IgD-negative memory B cell (primary cell): ENCODE results near the gene DOCK8. TPM values are rescaled to one million over a fixed set of nuclear protein-coding genes. Genes with fewer than 3 reads are reported as not detected.

Experiments used
- H3K27ac Mint-ChIP-seq, 3 donors: one replicate each; pipeline ENCODE4 v1.8.0; 2020 to 2022; ENCODE audit warnings: mild to moderate bottlenecking in 3 of 3, mixed read lengths in 3 of 3, moderate library complexity in 1 of 3
- H3K27me3 Mint-ChIP-seq: one replicate; pipeline ENCODE4 v1.8.0; 2021; ENCODE audit warnings: mixed read lengths
- H3K36me3 Mint-ChIP-seq: one replicate; pipeline ENCODE4 v1.8.0; 2020; ENCODE audit warnings: mild to moderate bottlenecking, mixed read lengths
- H3K4me1 Mint-ChIP-seq, 3 donors: one replicate each; pipeline ENCODE4 v1.8.0; 2020 to 2022; ENCODE audit warnings: mixed read lengths in 3 of 3, mild to moderate bottlenecking in 1 of 3
- H3K4me3 Mint-ChIP-seq, 4 donors: one replicate each; pipeline ENCODE4 v1.8.0; 2020 to 2022; ENCODE audit warnings: mild to moderate bottlenecking in 4 of 4, mixed read lengths in 4 of 4, moderate library complexity in 3 of 4
- H3K9me3 Mint-ChIP-seq, 3 donors: one replicate each; pipeline ENCODE4 v1.8.0; 2020 to 2021; ENCODE audit warnings: mixed read lengths in 3 of 3, mild to moderate bottlenecking in 1 of 3
- polyA plus RNA-seq: library from polyadenylated mRNA; unstranded; fragments of 300-500 nt; fragmentation: Illumina TruSeq; gene quantifications from one replicate; pipeline ENCODE4 v1.2.3, GENCODE V29; 2021

The DOCK8 gene
- polyA plus RNA-seq, 1 donor from 2014 or later, result 76.8 TPM

DNA sequence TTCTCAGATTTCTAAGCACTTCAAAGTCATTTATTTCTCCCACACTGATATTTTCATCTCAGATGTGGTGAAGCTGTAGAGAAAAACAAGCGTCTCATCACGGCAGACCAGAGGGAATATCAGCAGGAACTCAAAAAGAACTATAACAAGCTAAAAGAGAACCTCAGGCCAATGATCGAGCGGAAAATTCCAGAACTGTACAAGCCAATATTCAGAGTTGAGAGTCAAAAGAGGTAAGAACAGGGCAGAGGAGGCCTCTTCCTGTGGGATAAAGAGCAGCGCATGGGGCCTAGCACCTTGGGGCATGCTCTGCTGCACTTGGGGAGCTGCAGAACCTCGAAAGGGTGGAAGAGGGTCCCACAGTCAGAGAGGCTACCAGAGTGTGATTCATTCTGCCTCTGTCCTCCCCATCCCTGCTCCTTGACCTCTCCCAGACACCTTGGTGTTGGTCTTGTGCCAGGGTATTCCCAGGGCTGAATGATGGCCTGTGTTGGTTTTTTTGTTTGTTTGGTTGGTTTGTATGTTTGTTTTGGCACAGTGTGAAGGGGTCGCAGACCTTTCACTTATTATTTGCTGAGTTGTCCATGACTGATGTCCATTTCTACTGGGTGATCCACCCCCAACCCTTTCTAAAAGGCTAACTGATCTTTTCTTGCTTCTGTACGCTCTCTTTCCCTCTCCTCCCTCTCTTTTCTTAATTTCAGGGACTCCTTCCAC, 248.9 kb downstream of the DOCK8 start:
- Mint-ChIP-seq H3K4me1 (peaks cover 2 to 5% (median 5%) of the 10 kb centered on the region in 3 donors), H3K9me3 (no peaks in the 10 kb centered on the region), H3K36me3 (peaks cover 2% of the 10 kb centered on the region), H3K4me3 (peak overlapping the region in 1 of 4 donors; percentile 18), H3K27me3 (no peaks in the 10 kb centered on the region), H3K27ac (no peak overlapping the region)

DNA sequence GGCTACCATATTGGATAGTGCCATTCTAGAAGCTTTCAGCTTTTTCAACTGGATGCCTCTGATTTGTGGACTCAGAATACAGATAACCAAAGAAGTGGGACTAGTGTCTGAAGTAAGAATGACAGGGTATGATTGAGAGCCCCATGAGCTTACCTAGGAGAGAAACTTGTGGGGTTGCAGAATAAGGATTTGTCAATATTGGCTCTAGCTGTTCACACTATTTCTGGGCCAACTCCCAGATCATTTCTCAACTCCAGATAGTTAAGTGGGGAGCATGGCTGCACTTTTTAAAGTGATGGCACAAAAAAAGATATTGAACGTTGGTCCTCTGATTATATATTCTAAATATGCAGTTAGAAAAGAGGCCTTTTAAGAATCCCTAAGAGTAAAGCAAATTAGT, 252.1 kb downstream of the DOCK8 start:
- H3K4me1 Mint-ChIP-seq, result peaks cover 13 to 23% (median 19%) of the 10 kb centered on the region in 3 donors
- H3K9me3 Mint-ChIP-seq, result no peaks in the 10 kb centered on the region
- H3K36me3 Mint-ChIP-seq, result peaks cover 2% of the 10 kb centered on the region
- no peaks in the 10 kb centered on the region for H3K27me3 Mint-ChIP-seq
- peak overlapping the region in 1 of 4 donors; percentile 37 for H3K4me3 Mint-ChIP-seq
- peak overlapping the region in 2 of 3 donors; percentile 10 to 73 for H3K27ac Mint-ChIP-seq

DNA sequence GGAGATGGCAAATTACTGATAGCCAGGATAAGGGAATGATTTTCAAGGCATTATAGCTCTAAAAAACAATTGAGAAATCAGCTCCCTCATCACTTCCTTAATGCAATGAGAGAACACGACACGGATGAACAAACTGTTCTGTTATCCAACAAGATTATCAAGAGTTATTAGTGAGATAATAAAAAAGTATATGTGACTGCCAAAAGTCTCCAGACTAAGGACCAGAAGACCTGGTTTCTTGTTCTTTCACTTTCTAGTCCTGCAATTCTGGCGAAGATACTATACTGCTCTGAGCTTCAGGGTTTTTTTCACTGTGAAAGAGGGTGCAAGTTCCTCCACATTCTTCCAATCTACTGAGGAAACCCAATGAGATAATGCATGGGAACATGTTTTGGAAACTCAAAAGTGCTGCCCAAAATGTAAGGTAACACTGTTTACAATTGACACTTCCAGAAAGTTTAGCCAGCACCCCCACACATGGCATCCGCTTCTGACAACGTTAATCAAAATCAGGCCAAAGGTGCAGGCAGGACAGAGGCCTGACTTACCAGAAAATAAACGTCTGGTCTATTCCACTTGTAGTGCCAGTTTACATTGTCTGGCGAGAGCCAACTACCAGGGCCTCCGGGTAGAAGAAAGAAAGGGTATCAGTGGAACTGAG, 254.2 kb downstream of the DOCK8 start:
- Mint-ChIP-seq H3K9me3 (no peaks in the 10 kb centered on the region), H3K27me3 (no peaks in the 10 kb centered on the region), H3K27ac (peak overlapping the region; percentile 76 to 97 (median 95)), H3K36me3 (no peaks in the 10 kb centered on the region), H3K4me1 (peaks cover 13 to 23% (median 19%) of the 10 kb centered on the region in 3 donors), H3K4me3 (peak overlapping the region; percentile 83 to 94 (median 90))

DNA sequence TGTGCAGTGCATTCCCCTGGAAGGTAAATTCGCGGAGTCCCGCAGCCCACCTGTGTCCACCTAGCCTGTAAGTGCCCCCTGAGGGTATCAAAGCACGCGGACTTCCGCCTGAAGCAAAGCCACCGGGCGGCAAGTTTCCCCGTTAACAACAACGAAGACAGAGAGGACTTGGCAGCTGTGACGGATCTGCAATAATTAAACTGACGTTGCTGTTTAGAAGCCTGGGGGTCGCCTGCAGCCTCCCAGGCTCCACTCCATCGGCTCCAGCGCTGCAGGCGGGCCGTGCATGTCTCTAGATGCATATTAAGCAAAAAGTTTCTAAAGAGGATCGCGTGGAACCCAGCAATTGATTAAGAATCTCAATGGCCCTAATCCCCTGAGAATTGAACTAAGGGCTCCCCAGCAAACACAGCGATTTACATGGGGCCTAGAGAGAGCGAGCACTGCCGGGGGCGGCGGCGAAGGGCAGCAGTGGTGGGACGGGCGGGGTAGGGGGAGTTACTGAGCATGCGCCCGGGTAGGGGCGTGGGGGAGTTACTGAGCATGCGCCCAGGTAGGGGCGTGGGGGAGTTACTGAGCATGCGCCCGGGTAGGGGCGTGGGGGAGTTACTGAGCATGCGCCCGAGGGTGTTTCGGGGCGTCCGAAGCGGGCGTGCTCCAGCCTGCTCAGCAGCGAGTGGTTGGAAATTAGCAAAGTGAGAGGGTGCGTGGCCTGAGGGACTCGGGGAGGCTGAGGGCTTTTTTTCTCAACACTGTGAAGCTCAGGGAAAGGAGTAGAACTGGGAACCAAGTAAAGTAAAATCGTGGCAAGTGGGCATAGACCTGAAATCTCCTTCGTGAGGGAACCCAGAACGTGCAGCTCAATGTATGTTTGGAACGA, 255.2 kb downstream of the DOCK8 start:
- peaks cover 4% of the 10 kb centered on the region for H3K36me3 Mint-ChIP-seq
- H3K27ac Mint-ChIP-seq, result peak overlapping the region; percentile 76 to 98 (median 97)
- H3K9me3 Mint-ChIP-seq, result no peaks in the 10 kb centered on the region
- peaks cover 13 to 23% (median 17%) of the 10 kb centered on the region in 3 donors for H3K4me1 Mint-ChIP-seq
- no peaks in the 10 kb centered on the region for H3K27me3 Mint-ChIP-seq
- peak overlapping the region; percentile 91 to 100 (median 95) for H3K4me3 Mint-ChIP-seq

DNA sequence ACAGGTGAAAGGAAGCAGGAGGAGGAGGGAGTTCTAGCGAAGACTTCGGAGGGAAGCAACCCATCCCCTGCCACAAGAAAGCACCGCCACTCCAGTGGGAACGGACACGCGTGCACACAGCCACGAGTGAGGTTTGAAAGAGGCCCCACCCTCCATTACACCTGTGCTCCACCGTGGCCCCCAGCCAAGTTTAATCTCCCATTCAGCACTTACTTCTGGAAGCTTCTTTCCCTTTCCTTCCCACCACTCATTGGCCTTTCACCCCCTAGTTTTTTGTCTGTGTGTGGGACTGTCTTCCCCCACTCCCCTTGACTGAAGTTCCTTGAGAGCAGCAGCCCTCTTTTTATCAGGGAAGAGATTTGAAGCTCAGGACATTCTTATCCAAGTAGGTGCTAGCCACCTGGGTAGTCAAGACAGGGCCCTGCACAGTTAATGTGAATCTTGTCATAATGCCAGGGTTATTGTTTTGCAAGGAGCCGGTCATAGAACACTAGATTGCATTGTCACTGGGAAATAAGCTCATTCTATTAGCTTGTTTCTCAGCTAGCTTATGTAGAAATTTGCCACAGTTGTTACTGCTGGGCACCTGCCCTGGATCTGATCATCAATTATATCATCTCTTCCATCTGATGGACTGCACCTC, 256.0 kb downstream of the DOCK8 start:
- Mint-ChIP-seq H3K27me3 (no peaks in the 10 kb centered on the region), H3K4me1 (peaks cover 13 to 23% (median 17%) of the 10 kb centered on the region in 3 donors), H3K36me3 (peaks cover 7% of the 10 kb centered on the region), H3K9me3 (no peaks in the 10 kb centered on the region), H3K27ac (peak overlapping the region; percentile 76 to 98 (median 97)), H3K4me3 (peak overlapping the region; percentile 91 to 100 (median 95))

DNA sequence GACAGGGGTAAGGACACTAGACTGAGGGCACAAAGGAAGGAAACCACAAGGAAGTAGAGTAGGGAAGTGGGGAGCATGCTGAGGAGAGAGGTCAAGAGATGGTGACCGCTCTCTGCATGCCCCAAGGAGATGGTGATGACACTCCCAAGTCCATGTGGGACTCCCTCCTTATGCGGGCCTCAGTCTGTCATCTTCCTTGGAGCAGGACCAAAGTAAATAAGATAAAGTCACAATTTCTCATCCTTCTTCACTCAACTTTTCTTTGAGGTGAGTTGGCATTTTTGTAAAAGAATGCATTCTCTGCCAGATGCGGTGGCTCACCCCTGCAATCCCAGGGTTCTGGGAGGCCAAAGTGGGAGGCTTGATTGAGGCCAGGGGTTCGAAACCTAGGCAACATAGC, 256.7 kb downstream of the DOCK8 start:
- H3K9me3 Mint-ChIP-seq, result no peaks in the 10 kb centered on the region
- H3K4me3 Mint-ChIP-seq, result peak overlapping the region; percentile 21 to 100 (median 80)
- H3K4me1 Mint-ChIP-seq, result peaks cover 13 to 23% (median 17%) of the 10 kb centered on the region in 3 donors
- peak overlapping the region in 2 of 3 donors; percentile 97 to 98 for H3K27ac Mint-ChIP-seq
- H3K27me3 Mint-ChIP-seq, result no peaks in the 10 kb centered on the region
- peaks cover 7% of the 10 kb centered on the region for H3K36me3 Mint-ChIP-seq

DNA sequence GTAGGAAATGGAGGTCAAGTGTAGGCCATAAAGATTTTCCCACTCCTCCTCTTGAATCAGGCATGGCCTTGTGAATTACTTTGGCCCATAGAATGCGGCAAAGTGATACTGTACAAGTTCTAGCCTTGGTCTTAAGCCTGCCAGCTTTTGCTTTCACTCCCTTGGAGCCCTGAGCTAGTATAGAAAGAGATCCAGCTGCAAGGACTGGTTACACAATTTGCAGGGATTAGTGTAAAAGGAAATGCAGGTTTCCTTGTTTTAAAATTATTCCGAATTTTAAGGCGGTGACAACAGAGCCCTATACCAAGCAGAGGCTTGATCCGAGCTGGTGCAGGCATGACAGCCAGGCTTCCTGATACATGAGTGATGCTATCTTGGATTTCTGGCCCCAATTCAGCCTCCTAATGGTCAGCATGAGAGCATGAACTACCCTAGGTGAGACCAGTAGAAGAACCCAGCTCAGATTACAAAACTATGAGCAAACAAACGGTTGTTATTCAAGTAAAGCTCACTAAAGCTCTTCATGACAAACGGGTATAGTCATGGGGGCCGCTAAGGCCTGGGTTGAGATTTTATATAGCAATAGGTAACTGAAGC, 257.9 kb downstream of the DOCK8 start:
- no peaks in the 10 kb centered on the region for H3K27me3 Mint-ChIP-seq
- H3K4me3 Mint-ChIP-seq, result peak overlapping the region in 1 of 4 donors; percentile 91
- peaks cover 13 to 22% (median 17%) of the 10 kb centered on the region in 3 donors for H3K4me1 Mint-ChIP-seq
- H3K27ac Mint-ChIP-seq, result no peak overlapping the region
- peaks cover 7% of the 10 kb centered on the region for H3K36me3 Mint-ChIP-seq
- no peaks in the 10 kb centered on the region for H3K9me3 Mint-ChIP-seq

DNA sequence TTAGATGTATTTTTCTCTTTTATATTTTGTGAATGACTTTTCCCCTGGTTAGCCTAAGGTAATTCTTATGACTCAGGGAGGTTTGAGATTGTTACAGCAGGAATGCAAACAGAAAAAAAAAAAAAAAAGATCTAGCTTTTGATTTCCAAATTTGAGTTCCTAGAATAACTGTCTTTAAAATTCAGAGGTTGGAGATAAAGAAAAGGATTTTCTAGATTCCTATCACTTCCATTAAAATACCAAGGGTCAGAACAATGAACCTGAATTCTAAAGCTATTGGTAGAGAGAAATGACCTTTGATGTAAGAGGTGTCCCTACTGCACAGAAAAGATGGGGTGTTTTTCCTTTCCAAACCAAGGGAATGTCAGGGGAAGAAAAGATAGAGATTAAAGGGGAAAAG, 262.5 kb downstream of the DOCK8 start:
- Mint-ChIP-seq H3K27ac (no peak overlapping the region), H3K27me3 (no peaks in the 10 kb centered on the region), H3K4me1 (no peaks in the 10 kb centered on the region), H3K36me3 (peaks cover 7% of the 10 kb centered on the region), H3K4me3 (no peak overlapping the region), H3K9me3 (no peaks in the 10 kb centered on the region)

DNA sequence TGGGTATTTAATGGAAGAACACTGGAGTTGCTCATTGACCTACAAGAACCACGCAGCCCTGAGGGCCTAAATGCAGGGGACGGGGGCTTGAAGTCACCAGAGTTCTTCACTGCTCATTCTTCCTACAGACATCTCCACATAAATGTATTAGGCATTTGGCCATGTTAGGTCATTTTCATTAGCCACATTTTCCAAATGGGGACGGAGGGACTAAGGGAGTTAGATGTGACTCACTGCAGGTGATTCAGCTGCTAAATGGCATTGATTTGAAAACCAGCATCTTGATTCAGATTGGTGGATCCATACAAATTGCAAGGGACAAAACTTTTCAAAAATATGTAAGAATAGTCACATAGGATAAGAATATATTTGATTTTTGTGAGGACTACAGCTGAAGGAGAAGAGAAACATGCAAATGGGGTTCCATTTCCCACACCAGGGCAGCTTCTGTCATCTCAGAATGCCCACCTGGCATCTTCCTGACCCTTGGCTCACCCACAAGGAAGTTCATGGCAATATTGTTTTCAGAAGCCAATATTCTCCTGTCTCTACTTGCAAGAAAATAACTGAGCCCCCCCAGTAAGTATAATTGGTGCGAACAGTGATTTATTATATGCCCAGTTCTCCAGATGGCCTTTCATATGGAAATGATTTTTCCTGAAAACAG, 264.8 kb downstream of the DOCK8 start:
- H3K27me3 Mint-ChIP-seq, result no peaks in the 10 kb centered on the region
- peaks cover 7% of the 10 kb centered on the region for H3K36me3 Mint-ChIP-seq
- H3K27ac Mint-ChIP-seq, result no peak overlapping the region
- peaks cover 0 to 7% (median 1%) of the 10 kb centered on the region in 3 donors for H3K9me3 Mint-ChIP-seq
- no peaks in the 10 kb centered on the region for H3K4me1 Mint-ChIP-seq
- no peak overlapping the region for H3K4me3 Mint-ChIP-seq

DNA sequence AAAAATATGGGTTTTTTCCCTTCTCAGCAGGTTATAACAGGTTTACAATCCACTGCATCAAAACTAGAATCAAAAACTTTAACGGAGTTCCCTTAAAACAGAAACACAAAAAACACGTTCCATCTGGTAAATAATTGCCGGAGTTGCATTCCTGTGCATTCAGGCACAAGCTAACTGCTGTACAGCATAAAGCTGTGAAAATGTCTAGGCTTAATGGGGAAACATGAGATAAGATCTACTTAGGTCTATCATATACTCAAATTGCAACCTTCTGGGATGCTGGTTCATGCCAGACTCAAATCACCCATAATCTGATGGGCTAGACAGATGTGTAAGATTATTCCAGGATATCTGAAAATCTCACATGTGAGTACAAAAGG, 265.3 kb downstream of the DOCK8 start:
- Mint-ChIP-seq H3K9me3 (peaks cover 0 to 10% (median 1%) of the 10 kb centered on the region in 3 donors), H3K36me3 (peaks cover 2% of the 10 kb centered on the region), H3K4me3 (no peak overlapping the region), H3K27me3 (no peaks in the 10 kb centered on the region), H3K27ac (no peak overlapping the region), H3K4me1 (no peaks in the 10 kb centered on the region)

DNA sequence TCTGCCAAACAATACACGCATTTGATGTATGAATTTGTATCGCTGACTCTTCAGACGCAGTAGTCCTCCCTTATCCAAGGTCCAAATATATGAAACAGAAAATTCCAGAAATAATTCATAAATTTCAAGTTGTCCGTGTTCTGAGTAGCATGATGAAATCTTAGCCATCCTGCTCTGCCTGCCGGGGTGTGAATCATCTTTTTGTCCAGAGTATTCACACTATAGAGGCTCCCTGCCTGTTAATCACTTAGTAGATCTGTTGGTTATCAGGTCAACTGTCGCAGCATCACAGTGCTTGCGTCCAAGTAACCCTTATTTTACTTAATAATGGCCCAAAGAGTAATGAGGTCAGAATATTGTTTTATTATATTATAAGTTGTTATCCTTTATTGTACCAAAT, 268.1 kb downstream of the DOCK8 start:
- H3K4me3 Mint-ChIP-seq, result no peak overlapping the region
- no peaks in the 10 kb centered on the region for H3K4me1 Mint-ChIP-seq
- H3K27me3 Mint-ChIP-seq, result no peaks in the 10 kb centered on the region
- H3K27ac Mint-ChIP-seq, result no peak overlapping the region
- H3K9me3 Mint-ChIP-seq, result peaks cover 0 to 10% (median 1%) of the 10 kb centered on the region in 3 donors
- H3K36me3 Mint-ChIP-seq, result no peaks in the 10 kb centered on the region

DNA sequence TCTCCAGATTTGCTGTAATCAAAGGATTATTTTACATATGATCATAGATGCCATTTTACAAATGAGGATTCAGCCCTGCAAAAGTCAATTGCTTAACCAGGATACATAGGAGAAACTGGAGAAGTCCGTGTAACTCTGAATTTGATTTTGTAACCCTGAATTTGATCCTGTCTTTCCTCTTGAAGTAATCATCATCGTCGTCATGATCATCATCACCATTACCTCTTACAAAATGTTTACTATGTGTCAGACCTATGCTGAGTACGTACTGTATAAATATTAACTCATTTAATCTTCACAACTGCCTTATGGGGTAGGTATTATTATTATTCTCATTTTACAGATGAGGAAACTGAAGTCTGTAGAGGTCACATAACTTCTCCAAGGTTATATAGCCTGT, 271.5 kb downstream of the DOCK8 start:
- Mint-ChIP-seq H3K27me3 (no peaks in the 10 kb centered on the region), H3K36me3 (no peaks in the 10 kb centered on the region), H3K27ac (no peak overlapping the region), H3K9me3 (peaks cover 0 to 10% (median 1%) of the 10 kb centered on the region in 3 donors), H3K4me1 (peaks cover 0 to 1% (median 0%) of the 10 kb centered on the region in 3 donors), H3K4me3 (no peak overlapping the region)

DNA sequence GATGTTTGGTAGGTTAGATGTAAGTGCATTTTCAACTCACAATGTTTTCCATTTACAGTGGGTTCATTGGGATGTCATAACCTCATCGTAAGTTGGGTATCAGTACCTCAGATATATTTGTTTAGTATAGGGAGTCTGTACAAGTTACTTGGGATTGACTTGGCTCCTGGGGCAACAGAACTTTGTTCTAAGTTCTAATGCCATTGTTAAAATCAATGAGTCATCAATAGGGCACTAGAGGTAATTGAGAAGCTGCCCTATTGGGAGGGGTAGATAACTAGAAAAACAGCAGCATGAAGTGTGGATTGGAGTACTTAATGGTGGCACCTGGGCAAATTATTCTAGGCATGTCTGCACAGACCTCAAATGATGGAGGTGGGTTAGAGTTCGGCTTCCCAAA, 272.8 kb downstream of the DOCK8 start:
- Mint-ChIP-seq H3K4me1 (peaks cover 0 to 1% (median 0%) of the 10 kb centered on the region in 3 donors), H3K9me3 (peaks cover 0 to 10% (median 1%) of the 10 kb centered on the region in 3 donors), H3K27me3 (no peaks in the 10 kb centered on the region), H3K36me3 (peaks cover 2% of the 10 kb centered on the region), H3K4me3 (no peak overlapping the region), H3K27ac (no peak overlapping the region)

DNA sequence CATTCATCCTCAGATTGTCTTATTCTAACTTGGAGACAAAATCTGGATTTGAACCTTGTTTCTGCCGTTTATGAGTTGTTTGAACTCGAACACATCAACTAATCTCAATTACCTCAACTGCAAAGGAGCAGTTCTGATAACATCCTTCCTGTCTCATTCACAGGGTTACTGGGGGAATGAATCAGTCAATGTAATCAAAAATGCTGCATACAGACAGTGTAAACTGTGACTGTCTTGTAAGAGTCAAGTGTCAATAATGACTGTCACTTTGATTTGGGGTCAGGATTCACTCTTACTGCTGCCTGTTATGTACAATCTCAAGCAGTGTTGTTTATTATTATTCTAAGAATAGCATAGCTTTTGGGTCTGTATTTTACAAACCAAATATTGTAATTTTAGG, 273.8 kb downstream of the DOCK8 start:
- H3K4me1 Mint-ChIP-seq, result peaks cover 0 to 1% (median 0%) of the 10 kb centered on the region in 3 donors
- H3K36me3 Mint-ChIP-seq, result peaks cover 2% of the 10 kb centered on the region
- H3K27me3 Mint-ChIP-seq, result no peaks in the 10 kb centered on the region
- H3K9me3 Mint-ChIP-seq, result peaks cover 0 to 10% (median 1%) of the 10 kb centered on the region in 3 donors
- H3K27ac Mint-ChIP-seq, result no peak overlapping the region
- H3K4me3 Mint-ChIP-seq, result no peak overlapping the region
